ENCODE data around the gene CCDC3.

CCDC3 gene

DNA sequence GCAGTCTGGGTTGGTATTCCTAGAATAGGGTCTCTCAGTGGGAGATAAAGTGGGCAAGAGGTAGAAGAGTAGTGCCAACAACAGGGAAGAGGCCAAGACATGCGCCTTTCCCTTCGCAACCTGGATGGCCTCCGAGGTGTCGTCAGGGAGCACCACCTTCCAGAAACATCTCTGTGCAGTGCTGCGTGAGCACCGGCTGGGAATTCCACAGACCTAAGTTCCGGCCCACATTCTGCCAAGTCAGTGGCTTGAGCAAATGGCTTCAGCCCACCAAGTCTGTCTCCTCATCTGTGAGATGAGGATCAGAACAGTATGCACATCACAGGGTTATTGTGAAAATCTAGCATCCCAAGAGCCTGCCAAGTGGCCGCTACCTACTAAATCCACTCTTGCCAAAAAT is 40.6 kb downstream of the CCDC3 start:
- no peak for DNase-seq

DNA sequence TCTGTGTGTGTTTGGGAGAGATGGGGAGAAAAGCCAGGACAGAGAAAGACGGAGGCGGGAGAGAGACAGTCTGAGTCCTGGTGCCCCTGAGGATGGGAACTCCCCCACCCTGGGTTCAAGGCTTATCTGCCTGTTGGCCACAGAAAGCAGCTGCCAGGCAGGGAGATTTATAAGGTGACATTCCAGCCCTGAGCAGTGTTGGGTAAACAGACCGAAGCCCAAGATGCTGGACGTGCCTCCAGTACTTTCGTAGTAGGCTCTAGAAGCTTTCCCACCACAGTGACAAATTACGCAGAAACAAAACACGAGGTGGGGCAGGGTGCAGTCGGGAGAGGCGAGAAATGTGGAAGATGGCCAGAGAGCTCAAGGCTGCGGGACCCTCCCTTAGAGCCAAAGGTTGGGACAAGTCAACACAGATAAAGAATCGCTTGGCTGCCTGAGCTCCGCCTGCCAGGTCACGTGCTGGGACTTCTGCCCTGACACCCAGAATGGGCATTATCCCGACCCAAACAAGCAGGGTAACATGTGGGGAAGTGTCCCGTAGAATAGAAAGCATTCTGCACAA is 41.1 kb downstream of the CCDC3 start:
- DNase-seq = no peak

DNA sequence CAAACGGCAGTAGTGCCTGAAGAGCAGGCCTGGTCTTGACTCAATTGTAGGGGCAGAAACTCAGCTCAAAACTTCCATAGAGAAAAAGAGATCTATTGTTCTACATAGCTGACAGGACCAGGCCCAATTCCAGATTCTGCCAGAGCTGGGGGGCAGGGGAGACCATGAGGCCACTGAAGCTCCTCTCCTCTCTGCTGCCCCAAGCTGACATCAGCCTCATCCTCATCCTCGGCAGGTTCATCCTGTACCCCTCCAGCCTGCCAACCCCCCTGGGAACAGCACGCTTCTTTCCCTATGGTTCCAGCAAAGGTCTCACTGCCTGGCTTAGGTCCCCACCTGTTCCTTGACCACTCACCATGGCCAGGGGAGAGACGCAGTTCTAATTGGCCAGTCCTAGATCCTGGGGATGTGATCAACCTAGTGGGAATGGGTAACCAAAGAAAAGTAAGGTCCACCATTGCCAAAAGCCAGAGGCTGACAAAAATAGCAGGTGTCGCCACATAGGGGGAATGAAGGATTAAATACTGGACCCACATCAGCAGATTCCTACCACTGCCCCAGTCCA is 42.9 kb downstream of the CCDC3 start:
- DNase-seq = no peak

GRCh38 chr10:12957081-12957480 is 44.4 kb downstream of the CCDC3 start:
- no peak for DNase-seq

- no peak for DNase-seq
These were observed 46.6 kb downstream of the CCDC3 start for GRCh38 chr10:12954866-12955265.

DNA sequence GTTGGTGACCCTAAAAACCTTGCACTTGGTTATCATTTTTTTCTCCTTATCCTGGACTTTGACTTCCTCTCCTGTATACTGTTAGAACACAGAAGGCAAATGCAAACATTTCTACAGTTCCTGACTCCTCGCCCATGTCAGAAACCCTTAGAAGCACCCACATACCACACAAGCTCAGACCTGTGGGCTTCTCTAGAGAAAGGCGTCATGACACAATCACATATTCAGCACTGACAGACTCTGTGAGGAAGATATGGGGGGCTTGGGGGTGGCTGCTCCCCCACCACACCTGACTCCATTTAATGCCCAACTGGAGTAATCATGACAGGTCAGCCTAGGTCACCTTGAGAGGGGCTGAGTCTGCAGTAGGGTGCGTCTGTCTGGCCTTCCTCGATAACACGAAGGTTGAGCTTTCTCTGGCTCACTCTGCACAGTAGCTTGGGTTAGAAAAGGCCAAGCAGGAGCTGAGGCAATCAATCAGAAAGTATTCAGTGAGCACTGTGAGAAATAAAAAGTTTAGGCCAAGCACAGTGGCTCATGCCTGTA is 50.9 kb downstream of the CCDC3 start:
- no peak for DNase-seq

GRCh38 chr10:12949248-12949647 is 52.3 kb downstream of the CCDC3 start:
- no peak for DNase-seq

DNA sequence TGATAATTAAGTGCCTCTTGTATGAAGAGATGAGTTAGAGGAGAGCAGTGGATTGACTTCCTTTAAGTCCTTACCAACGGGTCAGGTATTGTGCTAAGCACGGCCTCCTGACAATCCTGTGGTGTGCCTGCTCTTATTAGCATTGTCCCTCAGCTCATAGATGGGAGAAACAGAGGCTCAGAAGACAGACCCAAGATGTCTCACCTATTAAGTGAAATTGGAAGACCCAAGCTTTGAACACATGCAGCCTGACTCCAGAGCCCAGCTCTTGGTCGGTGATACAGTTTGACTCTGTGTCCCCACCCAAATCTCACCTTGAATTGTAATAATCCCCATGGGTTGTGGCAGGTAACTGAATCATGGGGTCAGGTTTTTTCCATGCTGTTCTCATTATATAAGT is 53.8 kb downstream of the CCDC3 start:
- no peak for DNase-seq

DNA sequence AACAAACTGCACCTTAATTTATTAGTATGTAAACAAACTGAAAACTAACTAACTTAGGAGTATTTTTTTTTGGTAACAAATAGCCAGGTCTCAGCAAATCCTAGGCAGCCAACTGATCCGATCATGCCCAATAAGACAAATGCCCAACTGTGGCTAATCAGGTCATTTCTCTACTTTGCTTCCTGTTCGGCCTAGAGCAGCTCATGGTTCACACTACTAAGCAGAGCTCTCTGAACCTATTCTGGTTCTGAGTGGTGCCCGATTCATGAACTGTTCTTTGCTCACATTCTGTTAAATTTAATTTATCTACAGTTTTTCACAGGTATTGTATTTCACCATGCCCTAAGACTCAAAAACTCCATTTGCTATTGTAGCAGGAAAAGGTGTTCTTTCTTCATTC is 55.1 kb downstream of the CCDC3 start:
- no peak for DNase-seq

DNA sequence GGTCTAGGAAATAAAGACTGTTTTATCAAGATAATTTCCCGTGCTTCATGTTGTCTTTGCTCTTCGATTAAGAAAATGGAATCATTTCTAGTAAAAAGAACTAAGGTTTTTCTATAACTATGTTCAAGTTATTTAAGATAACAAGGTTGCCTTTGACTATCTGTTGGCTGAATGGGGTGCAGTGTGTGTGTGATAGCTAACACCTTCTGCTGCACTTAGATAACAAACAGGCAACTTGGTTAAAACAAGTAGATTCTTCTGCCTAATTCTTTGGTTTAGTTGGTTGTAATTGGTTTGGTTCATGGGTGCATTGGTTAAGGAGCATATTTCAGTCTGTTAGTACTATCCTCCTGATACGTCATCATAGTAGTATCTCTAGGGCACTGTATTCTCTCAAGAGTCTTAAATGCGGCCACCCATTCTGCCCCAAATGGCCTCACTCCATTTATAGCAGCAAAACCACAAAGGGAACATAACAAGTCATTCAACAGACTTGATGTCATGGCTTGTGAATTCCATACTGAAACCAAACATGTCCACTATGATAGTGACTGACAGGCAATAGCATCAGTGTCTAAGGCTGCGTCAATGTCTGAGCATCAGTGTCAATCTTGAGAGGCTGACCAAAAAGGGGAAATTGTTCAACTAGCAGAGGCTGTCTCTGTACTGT is 55.7 kb downstream of the CCDC3 start:
- no peak for DNase-seq

DNA sequence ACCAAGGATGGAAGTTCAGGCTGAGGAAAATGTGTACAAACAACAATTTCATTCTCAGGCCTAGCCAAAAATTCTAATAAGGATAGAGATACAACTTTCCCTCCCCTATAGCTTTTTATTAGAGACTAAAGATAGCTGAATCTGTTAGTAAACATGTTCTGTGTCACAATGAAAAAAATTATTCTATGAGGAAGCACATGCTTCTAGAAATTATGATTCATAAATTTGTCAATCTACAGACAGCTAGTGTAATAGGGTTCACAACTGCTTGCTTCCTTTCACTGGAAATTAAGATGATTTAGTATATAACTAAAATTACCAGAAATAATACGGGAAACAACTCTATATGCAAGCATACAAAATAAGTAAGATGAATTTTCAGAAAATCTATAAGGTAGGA is 56.6 kb downstream of the CCDC3 start:
- DNase-seq = no peak

GRCh38 chr10:12943425-12943824 is 58.1 kb downstream of the CCDC3 start:
- no peak for DNase-seq

- DNase-seq = no peak
These were observed 59.5 kb downstream of the CCDC3 start for GRCh38 chr10:12941966-12942365.

- no peak for DNase-seq
These were observed 60.7 kb downstream of the CCDC3 start for GRCh38 chr10:12940791-12941190.

- DNase-seq = no peak
These were observed 63.2 kb downstream of the CCDC3 start for GRCh38 chr10:12938271-12938670.

- no peak for DNase-seq
These were observed 64.0 kb downstream of the CCDC3 start for GRCh38 chr10:12937527-12937926.

GRCh38 chr10:12934777-12935176 is 66.7 kb downstream of the CCDC3 start:
- no peak for DNase-seq

DNA sequence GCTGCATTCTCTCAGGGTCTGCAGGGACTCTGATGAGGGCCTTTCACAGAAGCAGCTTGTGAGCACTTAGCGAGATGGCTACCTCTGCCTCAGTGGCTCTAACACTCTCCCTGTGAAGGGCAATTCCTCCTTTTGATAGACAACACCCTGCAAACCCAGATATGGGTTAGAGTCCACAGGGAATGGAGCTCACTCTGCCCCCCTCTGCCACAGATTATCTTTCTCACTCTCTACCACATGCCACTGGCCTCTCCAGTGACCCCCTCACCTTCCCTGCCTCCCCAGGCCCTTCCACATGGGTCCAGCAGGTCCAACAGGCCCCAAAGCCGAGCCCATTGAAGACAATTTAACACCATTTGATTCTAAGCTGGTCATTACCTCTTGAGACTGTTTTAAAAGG is 72.1 kb downstream of the CCDC3 start:
- DNase-seq = no peak

DNA sequence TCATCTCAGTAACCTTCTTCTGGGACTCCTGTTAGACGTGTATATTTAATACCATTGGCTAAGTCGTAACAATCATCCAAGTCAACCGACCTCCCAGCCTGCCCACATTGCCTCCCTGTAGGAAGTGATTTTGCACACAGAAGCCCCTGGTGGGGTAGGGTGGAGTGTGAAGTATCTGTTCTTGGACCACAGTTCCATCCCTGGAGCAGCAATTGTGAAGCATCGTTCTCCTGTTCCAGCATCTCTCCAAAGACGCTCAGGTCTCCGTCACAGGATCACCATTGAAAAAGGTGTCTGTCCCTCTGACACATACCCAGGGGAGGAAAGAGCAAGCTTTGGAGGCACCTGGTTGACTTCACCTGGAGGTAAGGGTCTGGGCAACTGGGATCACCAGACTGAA is 72.9 kb downstream of the CCDC3 start:
- no peak for DNase-seq

- DNase-seq = no peak
These were observed 73.6 kb downstream of the CCDC3 start for GRCh38 chr10:12927896-12928295.

GRCh38 chr10:12925845-12926244 is 75.7 kb downstream of the CCDC3 start:
- no peak for DNase-seq

- no peak for DNase-seq
These were observed 76.6 kb downstream of the CCDC3 start for GRCh38 chr10:12924911-12925310.

DNA sequence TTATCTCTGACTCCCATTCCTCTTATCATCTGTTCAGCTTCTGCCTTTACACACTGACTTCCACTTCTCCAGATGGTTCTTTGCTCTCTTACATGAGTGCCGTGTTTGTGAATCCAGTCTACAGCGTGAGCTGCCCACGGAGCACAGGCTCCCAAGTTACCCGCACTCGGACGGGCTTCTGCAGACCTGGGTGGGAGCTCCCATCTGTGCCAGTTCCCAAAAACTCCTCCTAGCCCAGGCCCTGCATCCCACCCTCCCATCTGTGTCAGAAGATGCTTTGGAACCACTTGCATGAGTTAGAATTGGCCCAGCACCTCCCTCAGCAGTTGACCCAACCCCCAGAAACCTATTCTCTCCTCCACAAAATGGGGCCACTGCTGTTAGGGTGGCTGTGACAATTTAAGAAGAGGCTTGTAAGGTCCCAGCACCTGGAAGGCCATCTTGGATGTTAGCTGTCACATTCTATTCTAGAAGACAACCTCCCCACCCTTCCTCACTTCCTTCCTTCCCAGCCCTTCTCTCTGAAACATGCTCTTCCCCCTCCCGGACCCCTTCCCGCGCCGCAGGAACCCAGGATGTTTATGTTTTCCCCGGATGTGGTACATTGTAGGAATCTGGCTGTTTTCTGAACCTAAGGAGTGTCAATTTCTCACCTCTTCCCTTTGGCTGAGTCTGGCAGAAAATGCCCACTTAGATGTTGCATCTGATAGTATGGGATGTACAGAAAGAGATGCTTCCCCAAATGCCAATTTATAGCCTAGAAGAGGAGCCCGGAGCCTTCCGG is 79.2 kb downstream of the CCDC3 start:
- no peak for DNase-seq

- DNase-seq = no peak
These were observed 80.3 kb downstream of the CCDC3 start for GRCh38 chr10:12921163-12921562.

Measured in CD4-positive, alpha-beta T cell treated with Interleukin-4 for 1 hour (primary cell).